Gastrocnemius medialis (tissue), 4 donors: ENCODE data around the gene CBX6.

Experiments
- POLR2A ChIP-seq, 2 donors: fragments of 450-650 bp; IDR thresholded peaks; one replicate each; pipeline ENCODE4 v1.6.1; 2017; ENCODE audit warnings: antibody characterized with exemption in 2 of 2, mild to moderate bottlenecking in 2 of 2, moderate library complexity in 2 of 2
- TF ChIP-seq, protein P1 (sequence below), 5 experiments: fragments of 450-650 bp in 3 of 5; fragments of 200-600 bp in 2 of 5; sonication (generic) in 2 of 5; IDR thresholded peaks in 4 of 5; conservative IDR thresholded peaks in 1 of 5; 1 replicate in 4 of 5; 2 replicates in 1 of 5; pipeline ENCODE4 v1.5.1; 2016 to 2019; ENCODE audit warnings: antibody characterized with exemption in 5 of 5, mild to moderate bottlenecking in 3 of 5, moderate library complexity in 3 of 5

DNA sequence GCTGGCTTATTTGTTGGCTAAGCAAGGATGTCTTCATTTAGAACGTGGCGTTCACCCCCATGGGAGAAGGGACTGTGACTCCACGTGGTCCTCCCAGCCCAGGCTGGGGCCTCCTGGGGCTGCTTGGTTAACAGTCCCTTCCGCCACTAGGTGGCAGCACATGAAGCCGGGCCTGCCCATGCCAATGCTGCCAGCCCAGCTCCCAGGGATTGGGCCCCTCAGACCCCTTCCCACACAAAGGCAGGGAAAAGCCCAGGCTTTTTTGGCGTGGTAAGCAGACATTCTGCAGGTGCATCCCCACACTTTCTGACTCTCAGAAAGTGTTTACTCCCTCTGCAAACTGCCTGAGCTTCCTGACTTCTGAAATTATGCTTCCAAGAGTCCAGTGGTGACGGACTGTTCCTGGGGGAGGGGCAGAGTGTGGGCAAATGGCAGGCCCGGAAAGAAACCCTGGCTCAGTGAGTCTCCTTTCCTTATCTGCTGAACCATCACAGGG lies 3.1 kb downstream of the CBX6 start:
- no peak for TF ChIP-seq POLR2A (IDR thresholded peaks at IDR 0.05)
- TF ChIP-seq, protein P1, sequence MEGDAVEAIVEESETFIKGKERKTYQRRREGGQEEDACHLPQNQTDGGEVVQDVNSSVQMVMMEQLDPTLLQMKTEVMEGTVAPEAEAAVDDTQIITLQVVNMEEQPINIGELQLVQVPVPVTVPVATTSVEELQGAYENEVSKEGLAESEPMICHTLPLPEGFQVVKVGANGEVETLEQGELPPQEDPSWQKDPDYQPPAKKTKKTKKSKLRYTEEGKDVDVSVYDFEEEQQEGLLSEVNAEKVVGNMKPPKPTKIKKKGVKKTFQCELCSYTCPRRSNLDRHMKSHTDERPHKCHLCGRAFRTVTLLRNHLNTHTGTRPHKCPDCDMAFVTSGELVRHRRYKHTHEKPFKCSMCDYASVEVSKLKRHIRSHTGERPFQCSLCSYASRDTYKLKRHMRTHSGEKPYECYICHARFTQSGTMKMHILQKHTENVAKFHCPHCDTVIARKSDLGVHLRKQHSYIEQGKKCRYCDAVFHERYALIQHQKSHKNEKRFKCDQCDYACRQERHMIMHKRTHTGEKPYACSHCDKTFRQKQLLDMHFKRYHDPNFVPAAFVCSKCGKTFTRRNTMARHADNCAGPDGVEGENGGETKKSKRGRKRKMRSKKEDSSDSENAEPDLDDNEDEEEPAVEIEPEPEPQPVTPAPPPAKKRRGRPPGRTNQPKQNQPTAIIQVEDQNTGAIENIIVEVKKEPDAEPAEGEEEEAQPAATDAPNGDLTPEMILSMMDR (IDR thresholded peaks at IDR 0.05 in 4 of 5, conservative IDR thresholded peaks at IDR 0.05 in 1 of 5) = peak; percentile 62 to 95 (median 90)
